Stimulated activated CD4-positive, alpha-beta T cell treated with anti-CD3 and anti-CD28 coated beads, Interleukin-2, amount 100 ng/mL, for 24 hours (primary cell): ENCODE results near the gene RAD9B.
A peak's percentile ranks its signal among the peaks of the same experiment; 100 is the strongest.
"Not testable (repeated sequence)": the region's sequence is repeated elsewhere in the genome, so short reads cannot be mapped to it uniquely, and the experiment has no call there.

Experiments
- DNase-seq, 2 donors: peaks; one replicate each; pipeline ENCODE4 v3.0.0-alpha.2; 2020

RAD9B gene

DNA sequence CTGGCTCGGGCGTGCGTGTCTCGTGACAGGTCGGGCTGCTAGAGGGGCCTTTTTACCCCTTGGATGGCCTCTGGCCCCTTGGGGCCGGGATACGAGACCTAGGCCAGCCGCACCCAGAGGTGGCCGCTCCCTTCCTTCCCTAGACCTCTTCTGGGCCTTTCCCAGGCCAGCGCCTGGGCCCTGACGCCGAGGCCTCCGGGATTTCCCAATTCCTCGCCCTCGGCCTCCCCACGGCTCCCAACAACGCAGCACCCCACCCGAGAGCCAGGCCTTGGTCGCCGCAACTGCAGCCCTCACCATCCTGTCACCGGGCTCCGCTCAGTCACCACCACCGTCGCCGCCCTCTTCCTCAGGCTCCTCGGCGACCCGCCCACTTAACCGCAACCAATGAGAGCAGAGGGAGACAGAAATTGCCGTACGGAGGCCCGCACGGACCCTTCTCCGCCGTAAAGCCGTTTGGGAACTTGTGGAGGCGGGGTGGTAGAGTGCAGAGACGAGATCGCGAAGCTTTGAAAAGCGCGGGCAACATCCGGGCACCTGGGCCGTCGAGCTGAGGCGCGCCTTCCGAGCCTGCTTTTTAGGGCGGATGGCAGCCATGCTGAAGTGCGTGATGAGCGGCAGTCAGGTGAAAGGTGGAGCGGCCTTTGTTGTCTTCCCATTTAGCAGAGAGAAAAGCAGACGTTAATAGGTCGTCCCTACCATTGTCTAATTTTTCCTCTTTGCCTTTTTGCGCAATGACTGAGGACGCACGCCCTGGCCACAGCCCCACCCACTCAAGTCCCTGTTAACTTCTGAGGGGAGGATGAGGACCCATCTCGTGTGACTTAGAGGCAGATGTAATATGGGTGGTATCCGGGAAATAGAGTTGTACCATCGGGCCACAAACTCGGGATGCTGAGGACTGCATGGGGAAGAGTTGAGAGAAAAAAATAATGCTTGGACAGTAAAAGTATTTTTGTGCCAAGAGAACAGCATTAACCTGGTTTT, at the start of gene RAD9B, which contains the start of gene VPS29:
RAD9B (plus strand) TSS at position 580 of the 987 bp plus-strand sequence; CDS start at position 587, 7 bp downstream.
VPS29 (minus strand) TSS at position 360 of the 987 bp plus-strand sequence; CDS start at position 300, 60 bp downstream.
- peak; percentile 98 to 99 for DNase-seq

DNA sequence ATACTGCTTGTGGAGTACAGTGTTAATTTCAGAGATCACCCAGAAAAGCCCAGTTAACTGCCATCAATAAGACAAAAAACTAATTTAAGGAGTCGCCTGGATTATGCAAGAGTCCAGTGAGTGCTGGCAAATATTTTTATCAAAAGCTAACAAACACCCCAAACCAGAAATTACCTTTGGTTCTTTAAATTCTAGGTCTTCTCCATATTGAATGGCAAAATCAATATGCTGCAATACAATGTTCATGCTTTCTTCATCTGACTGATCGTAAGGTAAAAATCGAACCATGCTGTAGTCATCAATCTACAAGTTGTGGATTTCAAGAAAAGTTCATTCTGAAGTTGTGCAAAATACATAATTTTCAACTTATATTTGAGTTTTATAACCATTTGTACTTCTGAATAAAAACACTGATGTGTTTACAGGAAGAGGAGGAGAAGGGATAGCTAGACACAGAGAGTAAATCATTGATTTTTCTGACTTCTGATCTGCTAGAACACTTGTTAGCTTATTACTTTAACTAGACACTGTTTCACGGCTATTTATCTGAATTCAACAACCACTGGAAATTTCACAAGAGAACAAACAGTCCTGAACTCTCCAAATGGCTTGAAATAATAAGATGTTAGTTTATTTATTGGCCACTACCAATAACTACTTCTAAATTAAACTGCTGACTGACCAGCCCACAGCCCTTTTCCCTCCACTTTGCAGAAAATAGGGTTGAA, 48.4 kb upstream of the RAD9B start:
- no peak for DNase-seq

- no peak for DNase-seq
Observed at GRCh38 chr12:110458756-110459155, 43.4 kb upstream of the RAD9B start.

GRCh38 chr12:110461189-110461588, 40.9 kb upstream of the RAD9B start:
- DNase-seq: not testable (repeated sequence)

GRCh38 chr12:110465024-110465423, 37.1 kb upstream of the RAD9B start:
- no peak for DNase-seq

DNA sequence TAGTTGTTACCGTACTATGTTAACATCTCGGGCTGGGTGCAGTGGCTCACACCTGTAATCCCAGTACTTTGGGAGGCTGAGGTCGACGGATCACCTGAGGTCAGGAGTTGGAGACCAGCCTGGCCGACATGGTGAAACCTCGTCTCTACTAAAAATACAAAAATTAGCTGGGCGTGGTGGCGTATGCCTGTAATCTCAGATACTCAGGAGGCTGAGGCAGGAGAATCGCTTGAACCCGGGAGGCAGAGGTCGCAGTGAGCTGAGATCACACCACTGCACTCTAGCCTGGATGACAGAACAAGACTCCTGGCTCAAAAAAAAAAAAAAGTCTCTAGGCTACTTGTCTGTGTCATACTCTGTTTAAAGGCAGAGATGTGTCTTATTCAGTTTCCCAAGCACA, 36.4 kb upstream of the RAD9B start:
- DNase-seq: not testable (repeated sequence)

DNA sequence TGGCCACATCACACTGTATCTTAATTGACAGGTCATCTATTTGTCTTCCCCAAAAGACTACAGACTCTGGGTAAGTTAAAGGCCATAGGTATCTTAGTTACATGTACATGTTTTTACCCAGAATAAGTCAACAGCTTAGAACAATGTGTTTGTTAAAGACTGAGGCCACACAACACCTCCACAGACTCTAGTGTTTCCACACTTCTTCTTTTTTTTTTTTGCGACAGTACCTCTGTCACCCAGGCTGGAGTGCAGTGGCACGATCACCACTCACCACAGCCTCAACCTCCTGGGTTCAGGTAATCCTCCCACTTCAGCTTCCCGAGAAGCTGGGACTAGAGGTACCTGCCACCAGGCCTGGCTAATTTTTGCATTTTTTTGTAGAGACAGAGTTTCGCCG, 35.3 kb upstream of the RAD9B start:
- DNase-seq: no peak

DNA sequence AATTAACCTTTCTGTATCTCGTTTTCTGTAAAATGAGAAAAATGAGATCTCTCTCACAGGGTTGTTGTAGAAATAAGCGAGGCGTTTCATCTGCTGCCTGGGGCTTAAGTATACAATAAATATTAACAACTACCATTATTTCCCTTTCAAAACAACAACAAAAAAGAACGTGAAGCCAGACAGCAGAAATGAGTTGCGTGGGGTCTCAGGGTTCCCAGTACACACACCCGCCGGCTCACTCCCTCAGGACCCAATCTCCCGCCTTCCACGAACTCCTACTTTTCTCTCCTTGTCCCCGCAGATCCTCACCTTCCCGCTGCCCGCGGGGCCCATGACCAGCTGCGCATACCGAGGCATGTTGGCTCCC, 34.3 kb upstream of the RAD9B start:
- DNase-seq: no peak

GRCh38 chr12:110468214-110469048, 33.7 kb upstream of the RAD9B start, which contains the start of the genes FAM216A and GPN3:
TSS of gene FAM216A (plus strand) at chr12:110468845. CDS start at chr12:110468876, 31 bp downstream.
TSS of gene GPN3 (minus strand) at chr12:110468257. CDS start at chr12:110468203, 54 bp downstream.
- peak; percentile 92 to 95 for DNase-seq

- DNase-seq: no peak
Observed at GRCh38 chr12:110475426-110475825, 26.7 kb upstream of the RAD9B start.

DNA sequence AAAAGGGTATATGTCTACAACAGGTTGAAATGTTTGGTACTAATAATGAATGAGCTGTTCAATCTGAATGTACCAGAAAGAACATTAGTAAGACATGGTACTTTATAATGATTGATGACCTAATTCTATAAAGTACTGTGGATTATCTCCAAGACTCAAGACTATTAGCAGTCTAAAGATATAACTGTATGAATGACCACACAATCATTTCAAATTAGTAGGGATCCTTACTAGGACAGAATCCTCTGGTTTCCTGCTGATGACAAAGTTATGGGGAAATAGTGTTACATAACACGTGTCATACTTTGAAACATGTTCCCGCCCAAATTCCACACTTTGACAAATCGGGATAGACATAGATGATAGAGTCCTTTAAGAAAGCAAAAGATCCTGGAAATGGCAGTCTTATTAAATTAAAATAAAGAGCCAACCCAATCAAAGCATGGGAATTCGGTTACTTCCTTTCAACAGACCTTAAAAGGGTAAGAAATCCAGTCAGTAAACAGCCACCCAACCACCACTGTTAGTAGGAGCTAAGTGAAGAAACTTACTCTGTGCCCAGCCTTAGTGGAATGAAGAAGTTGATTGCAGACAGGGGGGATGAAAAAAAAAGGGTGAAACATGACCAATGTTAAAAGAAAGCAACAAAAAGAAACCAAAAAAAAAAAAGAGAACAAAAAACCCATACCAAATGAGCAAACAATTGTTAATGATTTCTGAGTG, 3.0 kb upstream of the RAD9B start:
- no peak for DNase-seq

- DNase-seq: peak in 1 of 2 donors; percentile 45
Observed at GRCh38 chr12:110501399-110501751, 756 bp upstream of the RAD9B start.

GRCh38 chr12:110503432-110503831, 1.3 kb downstream of the RAD9B start:
- no peak for DNase-seq

GRCh38 chr12:110505332-110505731, 3.2 kb downstream of the RAD9B start:
- DNase-seq: no peak

DNA sequence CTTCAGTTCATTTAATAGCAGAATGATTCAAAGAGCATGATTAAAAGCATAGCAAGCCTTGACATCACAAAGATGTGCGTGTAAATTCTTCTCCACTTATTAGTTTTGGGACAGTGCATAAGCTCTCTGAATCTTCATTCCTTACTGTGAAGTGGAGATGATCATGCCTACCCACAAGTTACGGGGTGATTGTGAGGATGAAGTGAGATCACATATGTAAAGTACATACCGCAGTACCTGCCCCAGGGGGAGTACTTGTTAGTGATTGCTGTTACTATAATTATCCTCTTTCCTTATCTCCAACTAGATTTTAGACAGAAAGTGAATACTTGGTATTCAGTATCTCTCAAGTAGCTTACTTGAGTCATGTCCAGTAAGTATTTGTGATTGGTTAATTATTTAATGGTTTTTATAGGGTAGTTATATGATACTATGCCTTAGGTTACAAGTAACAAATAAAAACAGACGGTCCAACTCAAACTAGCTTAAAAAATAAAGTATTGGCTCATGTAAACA, 6.0 kb downstream of the RAD9B start:
- DNase-seq: no peak

DNA sequence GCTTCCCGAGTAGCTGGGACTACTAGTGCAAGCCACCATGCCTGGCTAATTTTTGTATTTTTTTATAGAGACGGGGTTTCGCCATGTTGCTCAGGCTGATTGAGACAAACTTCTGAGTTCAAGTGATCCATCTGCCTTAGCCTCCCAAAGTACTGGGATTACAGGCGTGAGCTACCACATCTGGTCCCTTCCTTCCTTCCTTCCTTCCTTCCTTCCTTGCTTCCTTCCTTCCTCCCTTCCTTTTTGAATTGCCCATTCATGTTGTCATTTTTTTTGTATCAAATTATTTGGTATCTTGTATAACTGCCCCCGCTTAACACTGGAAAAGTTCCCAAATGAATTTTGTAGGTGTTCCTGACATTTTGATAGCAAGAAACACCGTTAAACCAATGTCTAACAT, 11.7 kb downstream of the RAD9B start:
- no peak for DNase-seq

DNA sequence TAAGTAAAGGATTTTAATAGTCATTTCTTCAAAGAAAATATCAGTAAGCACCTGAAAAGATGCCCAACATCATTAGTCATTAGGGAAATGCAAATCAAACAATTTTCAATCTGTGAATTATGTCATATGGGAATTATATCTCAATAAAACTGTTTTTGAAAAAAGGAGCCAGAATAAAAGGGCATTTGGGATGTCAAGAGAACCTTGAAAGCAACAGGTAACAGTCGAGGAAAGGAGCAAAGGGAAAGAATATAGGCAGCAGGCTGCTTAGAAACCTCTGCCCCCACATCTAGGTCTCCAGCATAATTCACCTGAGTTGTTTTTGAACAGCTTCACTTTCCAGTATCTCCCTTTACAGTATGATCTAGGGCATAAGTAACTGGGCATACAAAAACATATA, 12.2 kb downstream of the RAD9B start:
- no peak for DNase-seq

GRCh38 chr12:110516995-110517394, 14.9 kb downstream of the RAD9B start:
- no peak for DNase-seq

DNA sequence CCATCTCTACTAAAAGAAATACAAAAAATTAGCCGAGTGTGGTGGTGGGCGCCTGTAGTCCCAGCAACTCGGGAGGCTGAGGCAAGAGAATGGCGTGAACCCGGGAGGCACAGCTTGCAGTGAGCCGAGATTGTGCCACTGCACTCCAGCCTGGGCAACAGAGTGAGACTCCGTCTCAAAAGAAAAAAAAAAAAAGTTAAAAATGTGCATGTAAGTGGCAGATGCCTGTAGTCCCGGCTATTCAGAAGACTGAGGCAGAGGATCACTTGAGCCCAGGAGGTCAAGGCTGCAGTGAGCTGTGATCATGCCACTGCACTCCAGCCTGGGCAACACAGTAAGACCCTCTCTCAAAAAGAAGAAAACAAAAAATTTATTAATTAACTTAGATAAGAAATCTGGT, 15.9 kb downstream of the RAD9B start:
- DNase-seq: not testable (repeated sequence)

- peak; percentile 32 to 35 for DNase-seq
Observed at GRCh38 chr12:110520876-110521712, 19.0 kb downstream of the RAD9B start.
